ENCODE data around the gene ZER1. TPM values are rescaled to one million over a fixed set of nuclear protein-coding genes. Genes with fewer than 3 reads are reported as not detected.
A peak's percentile ranks its signal among the peaks of the same experiment; 100 is the strongest.

The ZER1 gene
- total and polyA plus RNA-seq, 2 donors = 15.9 to 51.8 TPM

- WGBS = 10% methylated on average over 21 of the region's 21 CpGs
Observed at GRCh38 chr9:128683340-128684064, 88.2 kb downstream of the ZER1 start.

More at GRCh38 chr9:128683340-128684064, 88.2 kb downstream of the ZER1 start:
- peak overlapping the region; percentile 58 for H3K4me3 ChIP-seq (ENCODE audit: low read depth, low read length)
- H3K36me3 ChIP-seq (ENCODE audit: insufficient read depth) = no peaks in the 10 kb centered on the region
- DNase-seq (ENCODE audit: extremely low spot score) = peak; percentile 37
- H3K27ac ChIP-seq (ENCODE audit: low read depth) = peak overlapping the region; percentile 58
- H3K4me1 ChIP-seq (ENCODE audit: insufficient read depth) = no peaks in the 10 kb centered on the region

Small RNAs within 50 kb of the gene (small RNA-seq; reads per million reads assigned to genes)
- gene RF00017 = not detected
- not detected for gene RN7SL560P

Other genes with a start within 250 kb of the ZER1 start
- 308 TPM for gene SPTAN1, start 219.3 kb downstream of the ZER1 start, total RNA-seq
- 148 TPM for gene SPTAN1, start 219.3 kb downstream of the ZER1 start, polyA plus RNA-seq
- 26.9 TPM for gene DYNC2I2, start 115.1 kb downstream of the ZER1 start, total RNA-seq
- gene DYNC2I2, start 115.1 kb downstream of the ZER1 start, polyA plus RNA-seq = 30.3 TPM
- 382 TPM for gene SET, start 82.7 kb downstream of the ZER1 start, total RNA-seq
- gene SET, start 82.7 kb downstream of the ZER1 start, polyA plus RNA-seq = 157 TPM
- gene PKN3, start 69.4 kb downstream of the ZER1 start, total RNA-seq = 2.4 TPM
- gene PKN3, start 69.4 kb downstream of the ZER1 start, polyA plus RNA-seq = 9.5 TPM
- gene ZDHHC12, start 47.8 kb downstream of the ZER1 start, total RNA-seq = 6.3 TPM
- gene ZDHHC12, start 47.8 kb downstream of the ZER1 start, polyA plus RNA-seq = 35.5 TPM
- gene TBC1D13, start 15.3 kb upstream of the ZER1 start, total RNA-seq = 8.2 TPM
- gene TBC1D13, start 15.3 kb upstream of the ZER1 start, polyA plus RNA-seq = 22.5 TPM
- 6.4 TPM for gene ENDOG, start 46.6 kb upstream of the ZER1 start, total RNA-seq
- 20.7 TPM for gene ENDOG, start 46.6 kb upstream of the ZER1 start, polyA plus RNA-seq
- gene SPOUT1, start 57.9 kb upstream of the ZER1 start, total RNA-seq = 10.6 TPM
- 22.4 TPM for gene SPOUT1, start 57.9 kb upstream of the ZER1 start, polyA plus RNA-seq
- gene KYAT1, start 110.0 kb upstream of the ZER1 start, total RNA-seq = 5.4 TPM
- 7.8 TPM for gene KYAT1, start 110.0 kb upstream of the ZER1 start, polyA plus RNA-seq
- gene LRRC8A, start 110.2 kb upstream of the ZER1 start, total RNA-seq = 17.1 TPM
- 62.3 TPM for gene LRRC8A, start 110.2 kb upstream of the ZER1 start, polyA plus RNA-seq
- gene PHYHD1, start 149.1 kb upstream of the ZER1 start, total RNA-seq = 16.8 TPM
- 34.8 TPM for gene PHYHD1, start 149.1 kb upstream of the ZER1 start, polyA plus RNA-seq
- gene DOLK, start 175.7 kb upstream of the ZER1 start, total RNA-seq = 11.3 TPM
- 16.4 TPM for gene DOLK, start 175.7 kb upstream of the ZER1 start, polyA plus RNA-seq
- 43.1 TPM for gene NUP188, start 175.8 kb upstream of the ZER1 start, total RNA-seq
- 20.3 TPM for gene NUP188, start 175.8 kb upstream of the ZER1 start, polyA plus RNA-seq

All from urinary bladder (tissue), 4 donors.